Karpas-422 (cell line): Measurements from ENCODE around the gene LSMEM2. TPM values are rescaled to one million over a fixed set of nuclear protein-coding genes. Genes with fewer than 3 reads are reported as not detected.

Experiments
- DNase-seq: peaks from one replicate; pipeline ENCODE4 v3.0.0-alpha.2; 2015
- H2AFZ ChIP-seq: fragments of 200-600 bp; sonication (generic); 2 replicates; pipeline ENCODE4 v1.6.1; 2014; ENCODE audit warnings: antibody characterized with exemption, low read length, mixed read lengths
- H3K27ac ChIP-seq: fragments of 200-600 bp; sonication (generic); 2 replicates; pipeline ENCODE4 v1.5.1; 2014; ENCODE audit warnings: mild to moderate bottlenecking, low read length, moderate library complexity
- H3K27me3 ChIP-seq: fragments of 200-600 bp; sonication (generic); 2 replicates; pipeline ENCODE4 v1.6.1; 2014; ENCODE audit warnings: low read length, mixed read lengths
- H3K36me3 ChIP-seq: fragments of 200-600 bp; sonication (generic); 2 replicates; pipeline ENCODE4 v1.6.1; 2014; ENCODE audit warnings: low read length, mixed read lengths; ENCODE audit not compliant: insufficient read depth
- H3K4me1 ChIP-seq: fragments of 200-600 bp; sonication (generic); 2 replicates; pipeline ENCODE4 v1.6.1; 2014; ENCODE audit warnings: mild to moderate bottlenecking, low read length, mixed read lengths
- H3K4me2 ChIP-seq: fragments of 200-600 bp; sonication (generic); 2 replicates; pipeline ENCODE4 v1.6.1; 2014; ENCODE audit warnings: low read length, low read depth, mild to moderate bottlenecking; ENCODE audit not compliant: poor library complexity, severe bottlenecking
- H3K4me3 ChIP-seq: fragments of 200-600 bp; sonication (generic); 2 replicates; pipeline ENCODE4 v1.5.1; 2014; ENCODE audit warnings: mild to moderate bottlenecking, antibody characterized with exemption, low read length, mixed read lengths
- H3K79me2 ChIP-seq: fragments of 200-600 bp; sonication (generic); 2 replicates; pipeline ENCODE4 v1.6.1; 2014; ENCODE audit warnings: mild to moderate bottlenecking, low read length, mixed read lengths
- H3K9ac ChIP-seq: fragments of 200-600 bp; sonication (generic); 2 replicates; pipeline ENCODE4 v1.6.0; 2014; ENCODE audit warnings: low read length
- H3K9me2 ChIP-seq: fragments of 200-600 bp; sonication (generic), shearing (Covaris generic); replicated peaks from 2 replicates; pipeline ENCODE4 v1.6.0; 2014; ENCODE audit warnings: mild to moderate bottlenecking, low read length, moderate library complexity; ENCODE audit not compliant: insufficient read depth
- H3K9me3 ChIP-seq: fragments of 300-700, 200-600 bp; sonication (generic); 2 replicates; pipeline ENCODE4 v1.6.1; 2014; ENCODE audit warnings: low read length, mixed read lengths
- H4K20me1 ChIP-seq: fragments of 200-600 bp; sonication (generic); 2 replicates; pipeline ENCODE4 v1.6.1; 2014; ENCODE audit warnings: mild to moderate bottlenecking, antibody characterized with exemption, low read length, low read depth; ENCODE audit not compliant: insufficient read depth
- total RNA-seq: library from RNA; depleted of rRNA; stranded (reverse); fragments of >200 nt; shearing (Covaris generic); gene quantifications from 2 replicates; pipeline ENCODE4 v1.2.3, GENCODE V29; 2014; ENCODE audit warnings: low replicate concordance

Gene LSMEM2
- total RNA-seq, 1 experiment from 2014 or later = not detected

DNA sequence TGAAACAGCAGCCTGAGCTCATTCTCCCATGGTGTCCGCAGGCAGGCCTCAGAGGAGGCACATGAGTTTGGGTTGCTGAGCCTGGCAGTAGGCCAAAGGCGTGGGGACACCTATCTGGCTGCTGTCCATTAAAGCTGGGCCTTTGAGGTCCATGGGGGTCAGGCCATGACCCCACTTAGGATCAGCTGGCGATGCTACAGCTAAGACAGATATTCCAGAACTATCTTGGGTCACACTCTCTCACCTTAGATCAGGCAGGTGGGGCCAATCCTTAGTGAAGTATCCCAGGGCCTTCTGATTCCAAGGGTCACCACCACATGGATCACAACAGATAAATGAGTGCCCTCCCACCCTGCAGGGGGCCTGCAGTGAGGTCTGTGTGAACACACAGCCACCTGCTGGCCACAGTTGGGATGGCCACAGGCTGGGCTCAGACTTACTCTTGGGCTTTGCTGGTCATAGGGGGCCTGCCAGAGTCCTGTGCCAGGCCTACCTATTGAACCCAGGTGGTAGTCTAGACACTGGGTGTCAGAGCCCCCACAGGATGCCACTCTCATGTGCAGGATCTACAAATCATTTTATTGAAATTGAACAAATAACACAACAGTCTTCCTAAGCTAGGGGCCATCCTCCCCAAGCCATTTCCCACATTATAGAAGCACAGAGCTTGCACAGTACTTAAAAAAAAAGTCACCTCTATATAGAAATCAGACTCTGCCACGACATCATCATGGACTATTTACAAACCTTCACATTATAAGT is 45.6 kb downstream of the LSMEM2 start:
- H3K4me2 ChIP-seq = no peak overlapping the region
- H2AFZ ChIP-seq = no peak overlapping the region
- H3K27me3 ChIP-seq = no peaks in the 10 kb centered on the region
- no peak overlapping the region for H3K4me3 ChIP-seq
- no peak overlapping the region for H3K27ac ChIP-seq
- no peaks in the 10 kb centered on the region for H3K9me3 ChIP-seq
- H3K36me3 ChIP-seq = peaks cover 4% of the 10 kb centered on the region; the same call in 1 of the 2 replicates
- H3K9me2 ChIP-seq = no peaks in the 10 kb centered on the region
- H4K20me1 ChIP-seq = peaks cover 6% of the 10 kb centered on the region; the same call in 1 of the 2 replicates
- peak; percentile 83 for DNase-seq
- H3K4me1 ChIP-seq = peaks cover 41% of the 10 kb centered on the region
- H3K9ac ChIP-seq = no peak overlapping the region
- peaks cover 33% of the 10 kb centered on the region for H3K79me2 ChIP-seq

DNA sequence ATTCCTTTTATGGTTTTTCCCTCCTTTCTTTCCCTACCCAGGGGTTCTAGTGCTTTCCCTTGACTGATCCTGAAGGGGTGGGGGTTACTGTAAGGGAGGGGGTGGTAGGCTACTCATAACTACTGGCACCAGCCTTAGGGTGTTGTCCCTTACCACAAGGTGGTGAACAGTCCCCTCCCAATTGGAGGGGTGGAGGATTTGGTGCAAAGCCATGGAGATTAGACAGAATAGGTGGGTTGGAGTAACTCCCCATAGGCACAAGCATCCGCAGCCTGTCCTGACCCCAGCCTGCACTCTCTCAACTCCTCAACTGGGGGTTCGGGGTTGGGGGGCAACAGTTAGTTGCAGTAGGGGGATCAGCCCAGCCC is 46.2 kb downstream of the LSMEM2 start:
- peaks cover 9% of the 10 kb centered on the region; the same call in 1 of the 2 replicates for H3K36me3 ChIP-seq
- peaks cover 6% of the 10 kb centered on the region; the same call in 1 of the 2 replicates for H4K20me1 ChIP-seq
- no peaks in the 10 kb centered on the region for H3K9me2 ChIP-seq
- no peak overlapping the region for H3K4me3 ChIP-seq
- H3K9me3 ChIP-seq = no peaks in the 10 kb centered on the region
- H3K4me1 ChIP-seq = peaks cover 44% of the 10 kb centered on the region
- H3K79me2 ChIP-seq = peaks cover 27% of the 10 kb centered on the region
- no peak for DNase-seq
- H3K9ac ChIP-seq = no peak overlapping the region
- no peak overlapping the region for H3K4me2 ChIP-seq
- no peak overlapping the region for H3K27ac ChIP-seq
- H2AFZ ChIP-seq = no peak overlapping the region
- H3K27me3 ChIP-seq = no peaks in the 10 kb centered on the region

GRCh38 chr3:50325497-50326181 is 46.8 kb downstream of the LSMEM2 start:
- Histone ChIP-seq H3K4me1 (peaks cover 42% of the 10 kb centered on the region), H3K9me2 (no peaks in the 10 kb centered on the region), H3K9me3 (no peaks in the 10 kb centered on the region), H2AFZ (no peak overlapping the region), H3K4me3 (no peak overlapping the region), H3K27ac (no peak overlapping the region), H3K9ac (0 out of 2 replicates have a peak overlapping the region, but pooled peaks have one; percentile 90), H3K4me2 (no peak overlapping the region), H3K36me3 (peaks cover 10% of the 10 kb centered on the region; the same call in 1 of the 2 replicates), H3K79me2 (peaks cover 22% of the 10 kb centered on the region), H4K20me1 (peaks cover 6% of the 10 kb centered on the region; the same call in 1 of the 2 replicates), H3K27me3 (no peaks in the 10 kb centered on the region)
- DNase-seq = no peak

GRCh38 chr3:50326182-50326541 is 47.3 kb downstream of the LSMEM2 start:
- no peak overlapping the region for H3K4me3 ChIP-seq
- no peak for DNase-seq
- no peak overlapping the region for H3K4me2 ChIP-seq
- H3K36me3 ChIP-seq = peaks cover 15% of the 10 kb centered on the region; the same call in 1 of the 2 replicates
- no peak overlapping the region for H3K27ac ChIP-seq
- H3K27me3 ChIP-seq = no peaks in the 10 kb centered on the region
- peaks cover 6% of the 10 kb centered on the region; the same call in 1 of the 2 replicates for H4K20me1 ChIP-seq
- no peak overlapping the region for H2AFZ ChIP-seq
- 0 out of 2 replicates have a peak overlapping the region, but pooled peaks have one; percentile 90 for H3K9ac ChIP-seq
- H3K9me3 ChIP-seq = no peaks in the 10 kb centered on the region
- peaks cover 19% of the 10 kb centered on the region for H3K79me2 ChIP-seq
- H3K9me2 ChIP-seq = no peaks in the 10 kb centered on the region
- peaks cover 44% of the 10 kb centered on the region for H3K4me1 ChIP-seq

DNA sequence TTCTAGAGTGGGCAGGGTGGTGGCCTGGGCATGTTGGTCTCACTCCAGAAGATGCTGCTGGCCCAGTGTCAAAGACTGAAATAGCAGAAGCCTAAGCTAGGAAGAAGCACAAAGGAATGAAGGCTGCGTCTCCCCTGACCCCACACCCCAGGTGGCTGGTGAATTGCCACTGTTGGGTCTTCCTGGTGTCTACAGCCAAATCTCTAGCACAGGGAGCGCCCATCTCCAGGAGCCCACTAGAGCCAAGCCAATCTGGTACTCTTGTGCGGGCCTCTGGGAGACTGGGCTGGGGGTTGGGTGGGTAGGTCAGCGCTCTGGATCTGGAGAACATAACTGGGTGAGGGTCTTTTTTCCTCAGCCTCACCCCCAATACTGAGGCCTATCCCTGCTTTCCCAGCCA is 48.2 kb downstream of the LSMEM2 start:
- Histone ChIP-seq H3K4me2 (peak overlapping the region; percentile 82), H3K9me2 (no peaks in the 10 kb centered on the region), H3K27ac (no peak overlapping the region), H3K4me1 (peaks cover 40% of the 10 kb centered on the region), H3K9ac (peak overlapping the region; percentile 90), H3K27me3 (no peaks in the 10 kb centered on the region), H3K9me3 (no peaks in the 10 kb centered on the region), H3K79me2 (peaks cover 22% of the 10 kb centered on the region), H2AFZ (no peak overlapping the region), H3K4me3 (peak overlapping the region; percentile 94), H3K36me3 (peaks cover 25% of the 10 kb centered on the region; the same call in 1 of the 2 replicates), H4K20me1 (peaks cover 6% of the 10 kb centered on the region; the same call in 1 of the 2 replicates)
- no peak for DNase-seq

GRCh38 chr3:50327943-50328691 is 49.2 kb downstream of the LSMEM2 start, which contains the start of gene TUSC2:
TUSC2 (minus strand) TSS chr3:50328223; CDS start chr3:50328099, 124 bp downstream.
- Histone ChIP-seq H2AFZ (no peak within 1 kb of the TSS), H3K4me1 (peaks cover 39% of the 10 kb centered on the region), H3K9me3 (no peaks in the 10 kb centered on the region), H4K20me1 (peaks cover 6% of the 10 kb centered on the region; the same call in 1 of the 2 replicates), H3K27ac (peak within 1 kb of the TSS; percentile 48), H3K4me2 (peak within 1 kb of the TSS; percentile 82), H3K27me3 (no peaks in the 10 kb centered on the region), H3K4me3 (peak within 1 kb of the TSS; percentile 94), H3K9ac (peak within 1 kb of the TSS; percentile 90), H3K9me2 (no peaks in the 10 kb centered on the region), H3K36me3 (peaks cover 27% of the 10 kb centered on the region; the same call in 1 of the 2 replicates), H3K79me2 (peaks cover 22% of the 10 kb centered on the region)
- DNase-seq = peak; percentile 99

GRCh38 chr3:50330330-50330729 is 51.4 kb downstream of the LSMEM2 start:
- peaks cover 18% of the 10 kb centered on the region; the same call in 1 of the 2 replicates for H4K20me1 ChIP-seq

More at GRCh38 chr3:50330330-50330729, 51.4 kb downstream of the LSMEM2 start:
- Histone ChIP-seq H2AFZ (no peak overlapping the region), H3K79me2 (peaks cover 41% of the 10 kb centered on the region), H3K4me2 (no peak overlapping the region), H3K27me3 (no peaks in the 10 kb centered on the region), H3K27ac (no peak overlapping the region), H3K4me3 (no peak overlapping the region), H3K9me2 (no peaks in the 10 kb centered on the region), H3K9ac (no peak overlapping the region), H3K36me3 (peaks cover 38% of the 10 kb centered on the region; the same call in 1 of the 2 replicates), H3K9me3 (no peaks in the 10 kb centered on the region), H3K4me1 (peaks cover 50% of the 10 kb centered on the region)
- no peak for DNase-seq
